ENCODE measurements around the gene GRK2. TPM values are rescaled to one million over a fixed set of nuclear protein-coding genes. Genes with fewer than 3 reads are reported as not detected.

GRK2 gene
- total and polyA plus RNA-seq, 2 donors (not counting 1 experiment from before 2014, with no cell fraction given): 20.1 to 28.9 TPM

- Histone ChIP-seq H3K4me1 (ENCODE audit: control insufficient read depth, extremely low read depth, insufficient read depth, low read length) (peaks cover 15% of the 10 kb centered on the region), H3K36me3 (ENCODE audit: control insufficient read depth, insufficient read depth, low read length) (peaks cover 32% of the 10 kb centered on the region)
Observed at GRCh38 chr11:67279589-67280340, 13.5 kb downstream of the GRK2 start.

GRCh38 chr11:67280341-67280787 lies 14.1 kb downstream of the GRK2 start:
- H3K4me1 ChIP-seq (ENCODE audit: control insufficient read depth, extremely low read depth, insufficient read depth, low read length): peaks cover 15% of the 10 kb centered on the region
- no peak overlapping the region for H3K4me3 ChIP-seq (replicated peaks in 1 of 4; ENCODE audit: control extremely low read depth in 1 of 4, insufficient read depth in 1 of 4, low read depth in 3 of 4, low read length in 4 of 4)
- peaks cover 34% of the 10 kb centered on the region for H3K36me3 ChIP-seq (ENCODE audit: control insufficient read depth, insufficient read depth, low read length)
- no peaks in the 10 kb centered on the region for H3K27me3 ChIP-seq (ENCODE audit: control insufficient read depth, insufficient read depth, low read length)
- TF ChIP-seq EZH2 (IDR thresholded peaks at IDR 0.05; ENCODE audit: low read length, missing control alignments): no peak
- TF ChIP-seq CTCF (conservative IDR thresholded peaks at IDR 0.05 in 1 of 2, IDR thresholded peaks at IDR 0.05 in 1 of 2; ENCODE audit: low read depth in 1 of 2, low read length in 2 of 2): no peak
- no peak overlapping the region for H3K4me2 ChIP-seq (ENCODE audit: extremely low read depth, insufficient read depth, low read length)
- peaks cover 12% of the 10 kb centered on the region for H3K79me2 ChIP-seq (ENCODE audit: control insufficient read depth, insufficient read depth, low read length)
- H4K20me1 ChIP-seq (ENCODE audit: control insufficient read depth, extremely low read depth, insufficient read depth, low read length): no peaks in the 10 kb centered on the region
- H3K27ac ChIP-seq (ENCODE audit: insufficient read depth, low read length): no peak overlapping the region
- H2AFZ ChIP-seq (ENCODE audit: low read length): no peak overlapping the region
- DNase-seq (ENCODE audit: low read depth in 2 of 2): no peak
- no peaks in the 10 kb centered on the region for H3K9me3 ChIP-seq (ENCODE audit: control insufficient read depth, insufficient read depth, low read depth, low read length)
- H3K9ac ChIP-seq (ENCODE audit: insufficient read depth, low read length): no peak overlapping the region

More at GRCh38 chr11:67279589-67280340, 13.5 kb downstream of the GRK2 start:
- no peak overlapping the region for H3K27ac ChIP-seq (ENCODE audit: insufficient read depth, low read length)
- H3K9me3 ChIP-seq (ENCODE audit: control insufficient read depth, insufficient read depth, low read depth, low read length): no peaks in the 10 kb centered on the region
- no peaks in the 10 kb centered on the region for H4K20me1 ChIP-seq (ENCODE audit: control insufficient read depth, extremely low read depth, insufficient read depth, low read length)
- no peak overlapping the region for H3K4me3 ChIP-seq (replicated peaks in 1 of 4; ENCODE audit: control extremely low read depth in 1 of 4, insufficient read depth in 1 of 4, low read depth in 3 of 4, low read length in 4 of 4)
- no peak overlapping the region for H3K4me2 ChIP-seq (ENCODE audit: extremely low read depth, insufficient read depth, low read length)
- DNase-seq (ENCODE audit: low read depth in 2 of 2): no peak
- peaks cover 18% of the 10 kb centered on the region for H3K79me2 ChIP-seq (ENCODE audit: control insufficient read depth, insufficient read depth, low read length)
- H2AFZ ChIP-seq (ENCODE audit: low read length): no peak overlapping the region
- no peaks in the 10 kb centered on the region for H3K27me3 ChIP-seq (ENCODE audit: control insufficient read depth, insufficient read depth, low read length)
- no peak for TF ChIP-seq EZH2 (IDR thresholded peaks at IDR 0.05; ENCODE audit: low read length, missing control alignments)
- TF ChIP-seq CTCF (conservative IDR thresholded peaks at IDR 0.05 in 1 of 2, IDR thresholded peaks at IDR 0.05 in 1 of 2; ENCODE audit: low read depth in 1 of 2, low read length in 2 of 2): no peak
- no peak overlapping the region for H3K9ac ChIP-seq (ENCODE audit: insufficient read depth, low read length)

GRCh38 chr11:67280788-67281551 lies 14.7 kb downstream of the GRK2 start:
- Histone ChIP-seq H3K9me3 (ENCODE audit: control insufficient read depth, insufficient read depth, low read depth, low read length) (no peaks in the 10 kb centered on the region), H3K4me1 (ENCODE audit: control insufficient read depth, extremely low read depth, insufficient read depth, low read length) (peaks cover 15% of the 10 kb centered on the region), H3K4me3 (replicated peaks in 1 of 4; ENCODE audit: control extremely low read depth in 1 of 4, insufficient read depth in 1 of 4, low read depth in 3 of 4, low read length in 4 of 4) (no peak overlapping the region), H3K79me2 (ENCODE audit: control insufficient read depth, insufficient read depth, low read length) (peaks cover 6% of the 10 kb centered on the region), H3K36me3 (ENCODE audit: control insufficient read depth, insufficient read depth, low read length) (peaks cover 37% of the 10 kb centered on the region), H3K27ac (ENCODE audit: insufficient read depth, low read length) (no peak overlapping the region), H4K20me1 (ENCODE audit: control insufficient read depth, extremely low read depth, insufficient read depth, low read length) (no peaks in the 10 kb centered on the region), H3K9ac (ENCODE audit: insufficient read depth, low read length) (no peak overlapping the region), H3K27me3 (ENCODE audit: control insufficient read depth, insufficient read depth, low read length) (no peaks in the 10 kb centered on the region), H3K4me2 (ENCODE audit: extremely low read depth, insufficient read depth, low read length) (no peak overlapping the region), H2AFZ (ENCODE audit: low read length) (no peak overlapping the region)
- DNase-seq (ENCODE audit: low read depth in 2 of 2): no peak
- TF ChIP-seq EZH2 (IDR thresholded peaks at IDR 0.05; ENCODE audit: low read length, missing control alignments): no peak
- TF ChIP-seq CTCF (conservative IDR thresholded peaks at IDR 0.05 in 1 of 2, IDR thresholded peaks at IDR 0.05 in 1 of 2; ENCODE audit: low read depth in 1 of 2, low read length in 2 of 2): no peak
